Measurements from ENCODE around the gene UNCX. TPM values are rescaled to one million over a fixed set of nuclear protein-coding genes. Genes with fewer than 3 reads are reported as not detected.

Gene UNCX
- total and polyA plus RNA-seq, 2 of the 8 experiments (the other 6 are each of a cell fraction or from before 2014, with no cell fraction given): not detected

- TF ChIP-seq KDM5A (IDR thresholded peaks at IDR 0.05; ENCODE audit: low read length) (no peak), CEBPB (IDR thresholded peaks at IDR 0.05; ENCODE audit: low read depth, low read length) (no peak), SIX5 (IDR thresholded peaks at IDR 0.05; ENCODE audit: low read depth, low read length) (no peak)
- TF ChIP-seq, protein P1, sequence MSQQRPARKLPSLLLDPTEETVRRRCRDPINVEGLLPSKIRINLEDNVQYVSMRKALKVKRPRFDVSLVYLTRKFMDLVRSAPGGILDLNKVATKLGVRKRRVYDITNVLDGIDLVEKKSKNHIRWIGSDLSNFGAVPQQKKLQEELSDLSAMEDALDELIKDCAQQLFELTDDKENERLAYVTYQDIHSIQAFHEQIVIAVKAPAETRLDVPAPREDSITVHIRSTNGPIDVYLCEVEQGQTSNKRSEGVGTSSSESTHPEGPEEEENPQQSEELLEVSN (IDR thresholded peaks at IDR 0.05): peak; percentile 60; the same call in 1 of the 2 replicates
Measured at GRCh38 chr7:1224086-1224716, 8.5 kb upstream of the UNCX start (continued).
